GM21390 (cell line): ENCODE results near the gene SCAF1.

Experiments
- ATAC-seq: cut with Tn5 transposase; IDR thresholded peaks from one replicate; pipeline ENCODE4 v1.9.1; 2021; ENCODE audit not compliant: unreplicated experiment

Gene SCAF1

DNA sequence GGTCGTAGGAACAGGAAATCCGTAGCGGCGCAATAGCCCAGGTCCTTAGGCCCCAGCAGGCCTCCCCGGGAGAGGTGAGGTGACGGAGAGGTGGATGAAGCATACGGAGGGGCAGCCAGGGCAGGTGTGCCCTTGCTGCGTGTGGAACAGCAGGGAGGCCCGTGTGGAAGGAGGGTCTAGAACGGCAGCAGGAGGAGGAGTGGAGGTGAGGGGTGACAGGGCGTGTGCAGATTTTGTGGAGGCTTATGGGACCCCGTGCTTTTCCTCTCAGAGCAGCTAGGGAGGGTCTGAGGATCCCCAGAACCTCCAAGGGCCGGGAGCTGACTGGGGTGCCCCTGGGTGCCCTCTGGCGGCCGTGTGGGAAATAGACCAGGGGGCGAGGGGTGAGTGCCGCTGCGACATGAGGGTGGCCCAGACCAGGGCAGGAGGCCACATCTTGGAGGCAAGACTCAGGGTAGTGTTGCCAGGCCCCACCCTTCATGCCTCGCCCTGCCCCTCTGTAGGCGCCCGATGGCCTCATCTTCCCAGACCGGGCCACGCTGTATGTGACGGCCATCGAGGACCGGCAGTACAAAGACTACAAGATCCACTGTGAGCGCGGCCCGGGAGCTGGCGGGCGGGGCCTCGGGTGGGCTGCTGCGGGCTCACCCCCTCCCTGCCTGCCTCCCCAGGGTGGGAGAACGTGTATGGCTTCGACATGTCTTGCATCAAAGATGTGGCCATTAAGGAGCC lies 42.4 kb downstream of the SCAF1 start:
- ATAC-seq: no peak

GRCh38 chr19:49684983-49685553 lies 43.1 kb downstream of the SCAF1 start:
- no peak for ATAC-seq

DNA sequence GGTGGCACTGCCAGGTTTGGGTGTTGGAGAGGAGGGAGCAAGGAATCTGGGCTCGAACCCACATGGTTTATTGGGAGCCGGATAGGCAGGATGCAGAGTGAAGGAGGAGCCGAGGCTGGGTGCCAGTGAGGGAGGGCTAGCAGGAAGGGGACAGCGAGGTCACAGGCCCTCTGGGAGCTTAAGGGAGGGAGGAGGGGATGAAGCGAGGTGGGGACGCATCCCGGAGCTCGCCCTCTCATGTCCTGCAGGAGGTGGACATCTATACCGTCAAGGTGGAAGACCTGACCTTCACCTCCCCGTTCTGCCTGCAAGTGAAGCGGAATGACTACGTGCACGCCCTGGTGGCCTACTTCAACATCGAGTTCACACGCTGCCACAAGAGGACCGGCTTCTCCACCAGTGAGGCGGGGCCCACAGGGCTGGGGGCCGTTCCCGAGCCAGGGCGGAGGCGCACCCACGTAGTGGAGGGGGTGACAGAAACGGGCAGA lies 43.9 kb downstream of the SCAF1 start:
- ATAC-seq: no peak

DNA sequence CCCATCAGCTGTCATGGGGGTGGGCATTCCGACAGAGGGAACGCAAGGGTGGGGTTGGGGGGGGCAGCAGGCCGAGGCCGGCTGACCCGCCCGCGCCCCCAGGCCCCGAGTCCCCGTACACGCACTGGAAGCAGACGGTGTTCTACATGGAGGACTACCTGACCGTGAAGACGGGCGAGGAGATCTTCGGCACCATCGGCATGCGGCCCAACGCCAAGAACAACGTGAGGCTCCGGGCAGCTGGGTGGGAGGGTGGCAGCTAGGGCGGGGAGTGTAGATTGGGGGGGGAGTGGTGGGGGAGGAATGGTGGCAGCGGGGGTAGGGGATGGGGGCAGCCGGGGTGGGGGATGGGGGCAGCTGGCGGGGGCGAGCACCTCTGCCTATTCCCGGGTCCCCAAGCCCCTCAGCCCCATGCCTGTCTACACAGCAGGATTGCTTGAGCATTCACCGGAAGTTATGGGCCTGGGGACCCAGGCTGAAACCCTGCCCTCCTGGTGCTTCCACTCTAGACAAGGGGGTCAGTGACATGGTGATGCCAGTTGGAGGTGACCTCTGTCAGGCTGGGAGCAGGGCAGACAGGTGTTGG lies 44.6 kb downstream of the SCAF1 start:
- no peak for ATAC-seq

- no peak for ATAC-seq
These were observed 45.1 kb downstream of the SCAF1 start for GRCh38 chr19:49687150-49687549.

- no peak for ATAC-seq
These were observed 45.7 kb downstream of the SCAF1 start for GRCh38 chr19:49687566-49688316.

DNA sequence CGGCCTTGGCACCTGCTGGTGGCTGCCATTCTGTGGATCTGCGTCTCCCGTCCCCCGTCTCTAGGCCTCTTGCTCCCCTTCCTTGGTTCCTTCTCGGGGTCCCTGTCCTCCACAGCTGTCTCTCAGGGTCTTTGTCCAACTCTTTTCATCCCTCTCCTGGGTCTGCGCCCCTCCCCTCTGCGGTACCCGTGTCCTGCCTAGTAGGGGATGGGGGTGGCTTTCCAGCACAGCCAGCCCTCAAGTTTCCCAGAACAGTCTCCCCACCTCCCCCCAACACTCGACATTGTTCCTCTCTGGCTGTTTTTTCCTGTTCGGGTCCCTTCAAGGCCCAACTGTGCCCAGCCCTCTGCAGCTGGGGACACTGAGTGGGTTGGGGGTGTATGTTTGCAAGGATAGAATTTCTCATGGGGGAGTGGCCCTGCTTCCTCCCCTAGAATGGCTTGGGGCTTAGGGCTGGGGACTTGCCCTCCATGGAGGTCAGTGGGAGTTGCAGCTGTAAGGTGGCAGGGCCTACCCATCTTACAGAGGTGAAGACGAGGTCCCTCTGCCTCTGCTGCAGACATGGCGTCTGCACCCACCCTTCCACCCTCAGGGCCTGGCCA lies 46.6 kb downstream of the SCAF1 start:
- ATAC-seq: no peak

GRCh38 chr19:49689133-49690078 lies 47.4 kb downstream of the SCAF1 start, which contains the start of gene ADM5:
ADM5 (plus strand) TSS chr19:49689594; CDS start chr19:49689838, 244 bp downstream.
- ATAC-seq: no peak

GRCh38 chr19:49690079-49690655 lies 48.2 kb downstream of the SCAF1 start:
- ATAC-seq: no peak

DNA sequence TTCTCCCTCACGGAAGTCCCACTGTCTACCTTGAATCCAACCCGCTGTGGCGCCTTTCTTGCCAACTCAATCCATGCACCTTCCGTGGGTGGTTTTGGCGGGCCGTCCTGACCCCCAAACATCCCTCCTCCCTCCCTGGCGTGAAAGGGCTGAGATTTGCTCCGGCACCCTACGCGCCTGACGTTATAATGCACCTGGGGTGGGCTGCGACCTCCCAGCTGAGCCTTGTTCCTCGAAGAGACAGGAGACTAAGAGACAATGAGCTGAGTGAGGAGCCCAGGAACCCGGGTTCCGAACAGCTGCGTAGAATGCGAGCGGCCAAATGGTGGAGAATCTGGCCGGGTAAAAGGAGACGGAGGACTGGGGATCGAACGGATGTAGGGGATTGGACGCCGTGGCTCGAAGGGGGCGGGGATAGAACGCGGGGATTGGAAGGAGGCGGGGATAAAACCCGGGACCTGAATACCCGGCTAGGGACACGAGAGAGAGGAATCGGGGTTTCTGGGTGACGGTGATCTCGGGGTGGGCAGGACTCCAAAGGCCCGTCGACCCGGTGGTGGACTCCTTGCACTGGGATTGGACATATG lies 48.7 kb downstream of the SCAF1 start, which contains the start of gene CPT1C:
Gene CPT1C, plus strand, starts transcription at position 461 of the 587 bp plus-strand sequence. CDS start 1,137 bp downstream, outside the sequence.
- ATAC-seq: no peak

DNA sequence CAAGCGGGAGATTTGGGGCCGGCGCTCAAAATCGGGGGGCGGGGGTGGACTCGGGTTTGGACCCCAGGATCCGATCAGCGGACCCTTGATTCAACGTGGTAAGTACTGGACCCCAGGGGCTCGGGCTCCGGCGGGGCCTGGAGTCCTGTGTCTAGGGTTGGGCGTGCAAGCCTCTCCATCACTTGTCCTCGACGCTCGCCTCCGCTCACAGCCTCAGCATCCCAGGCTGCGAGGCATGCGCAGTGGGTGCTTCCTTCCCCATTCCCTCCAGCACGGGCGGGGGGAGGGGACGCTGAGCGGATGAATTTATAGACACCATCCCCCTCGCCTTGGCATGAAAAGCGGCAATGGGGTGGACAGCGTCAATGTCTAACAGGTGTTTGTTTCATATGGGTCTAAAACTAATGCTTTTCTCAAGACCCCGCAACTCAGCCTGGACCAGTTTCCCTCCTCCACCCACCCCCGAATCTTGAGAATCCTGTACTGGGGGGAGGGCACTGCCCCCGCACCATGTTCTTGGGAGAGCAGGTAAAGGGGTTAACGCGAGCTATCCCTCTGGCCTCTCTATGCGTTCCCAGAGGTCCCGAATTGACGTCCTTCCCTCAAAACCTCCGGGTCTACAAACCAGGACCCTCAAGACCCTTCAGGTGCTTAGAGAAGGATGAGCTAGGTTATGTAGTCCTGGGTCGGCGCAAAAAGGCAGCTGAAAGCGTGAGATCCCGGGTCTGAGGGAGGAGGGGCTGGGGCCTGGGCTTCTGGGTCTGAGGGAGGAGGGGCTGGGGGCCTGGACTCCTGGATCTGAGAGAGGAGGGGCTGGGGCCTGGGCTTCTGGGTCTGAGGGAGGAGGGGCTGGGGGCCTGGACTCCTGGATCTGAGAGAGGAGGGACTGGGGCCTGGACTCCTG lies 49.5 kb downstream of the SCAF1 start:
- no peak for ATAC-seq

GRCh38 chr19:49692147-49692506 lies 50.1 kb downstream of the SCAF1 start:
- no peak for ATAC-seq

GRCh38 chr19:49696115-49696514 lies 54.1 kb downstream of the SCAF1 start:
- no peak for ATAC-seq

DNA sequence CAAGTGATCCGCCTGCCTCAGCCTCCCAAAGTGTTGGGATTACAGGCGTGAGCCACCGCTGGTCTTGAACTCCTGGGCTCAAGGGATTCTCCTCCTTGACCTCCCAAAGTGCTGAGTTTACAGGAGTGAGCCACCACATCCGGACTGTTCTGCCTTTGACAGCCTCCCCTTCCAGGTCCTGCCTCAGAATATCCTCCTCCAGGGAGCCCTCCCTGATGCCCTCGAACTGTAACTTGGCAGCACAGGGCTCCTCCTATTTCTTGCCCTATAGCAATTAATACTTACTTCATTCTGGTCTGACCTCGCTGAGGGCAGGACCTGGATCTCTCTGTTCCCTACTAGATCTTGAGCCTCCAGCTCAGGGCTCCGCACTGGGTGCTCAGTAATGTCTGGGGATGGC lies 54.9 kb downstream of the SCAF1 start:
- ATAC-seq: no peak

DNA sequence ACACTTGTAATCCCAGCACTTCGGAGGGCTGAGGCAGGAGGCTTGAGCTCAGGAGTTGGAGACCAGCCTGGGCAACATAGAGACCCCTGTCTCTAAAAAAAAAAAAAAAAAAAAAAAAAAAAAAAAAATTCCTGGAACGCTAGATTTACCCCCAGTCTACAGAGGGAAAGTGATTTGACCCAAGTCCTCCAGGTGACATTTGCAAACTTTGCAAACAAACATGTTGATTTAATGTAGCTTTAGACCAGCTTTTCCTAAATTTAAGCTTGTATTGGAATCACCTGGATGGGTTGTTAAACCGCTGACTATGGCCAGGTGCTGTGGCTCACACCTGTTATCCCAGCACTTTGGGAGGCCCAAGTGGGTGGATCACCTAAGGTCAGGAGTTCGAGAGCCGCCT lies 57.4 kb downstream of the SCAF1 start:
- ATAC-seq: no peak

DNA sequence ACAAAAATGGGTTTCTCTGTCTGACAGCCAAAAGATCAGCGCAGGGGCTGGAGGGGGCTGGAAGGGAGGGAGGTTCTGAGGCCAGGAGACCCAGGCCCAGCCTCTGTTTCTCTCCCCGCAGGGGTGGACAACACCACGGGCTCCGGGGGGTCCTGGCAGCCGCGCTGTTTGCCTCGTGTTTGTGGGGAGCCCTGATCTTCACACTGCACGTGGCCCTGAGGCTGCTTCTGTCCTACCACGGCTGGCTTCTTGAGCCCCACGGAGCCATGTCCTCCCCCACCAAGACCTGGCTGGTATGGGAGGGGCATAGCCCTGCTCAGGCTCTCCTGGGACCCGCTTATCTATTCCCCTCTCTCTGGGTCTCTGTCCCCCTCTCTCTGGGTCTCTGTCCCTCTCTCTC lies 58.6 kb downstream of the SCAF1 start:
- no peak for ATAC-seq

- ATAC-seq: no peak
These were observed 59.3 kb downstream of the SCAF1 start for GRCh38 chr19:49701271-49701786.
